Measurements from ENCODE around the gene KDM1A.

GRCh38 chr1:22971161-22971560, 48.1 kb upstream of the KDM1A start:
- TF ChIP-seq ZNF121 (tag by site-specific recombination; IDR thresholded peaks at IDR 0.05) (no peak), CTCF (tag by site-specific recombination; IDR thresholded peaks at IDR 0.05) (no peak), REST (tag by site-specific recombination; IDR thresholded peaks at IDR 0.05) (no peak), ZNF707 (tag by site-specific recombination; IDR thresholded peaks at IDR 0.05) (no peak), ZNF624 (tag by site-specific recombination; IDR thresholded peaks at IDR 0.05) (no peak), ZNF175 (tag by site-specific recombination; IDR thresholded peaks at IDR 0.05) (no peak), ZNF76 (tag by site-specific recombination; IDR thresholded peaks at IDR 0.05; ENCODE audit: borderline replicate concordance, low read depth) (no peak), ZBTB21 (tag by site-specific recombination; IDR thresholded peaks at IDR 0.05) (no peak), ZNF791 (tag by site-specific recombination; IDR thresholded peaks at IDR 0.05) (no peak), ZNF174 (tag by site-specific recombination; IDR thresholded peaks at IDR 0.05) (no peak), ZNF501 (tag by site-specific recombination; IDR thresholded peaks at IDR 0.05) (no peak), ZBTB11 (tag by site-specific recombination; conservative IDR thresholded peaks at IDR 0.05; ENCODE audit: low read depth) (no peak), ZNF513 (tag by site-specific recombination; IDR thresholded peaks at IDR 0.05) (no peak), ZNF146 (tag by site-specific recombination; IDR thresholded peaks at IDR 0.05) (no peak)

Measured in HEK293 (cell line).